ENCODE measurements around the gene ITGA7. TPM values are rescaled to one million over a fixed set of nuclear protein-coding genes. Genes with fewer than 3 reads are reported as not detected.

ITGA7 gene
- total RNA-seq, 1 donor from 2014 or later: 156 TPM

DNA sequence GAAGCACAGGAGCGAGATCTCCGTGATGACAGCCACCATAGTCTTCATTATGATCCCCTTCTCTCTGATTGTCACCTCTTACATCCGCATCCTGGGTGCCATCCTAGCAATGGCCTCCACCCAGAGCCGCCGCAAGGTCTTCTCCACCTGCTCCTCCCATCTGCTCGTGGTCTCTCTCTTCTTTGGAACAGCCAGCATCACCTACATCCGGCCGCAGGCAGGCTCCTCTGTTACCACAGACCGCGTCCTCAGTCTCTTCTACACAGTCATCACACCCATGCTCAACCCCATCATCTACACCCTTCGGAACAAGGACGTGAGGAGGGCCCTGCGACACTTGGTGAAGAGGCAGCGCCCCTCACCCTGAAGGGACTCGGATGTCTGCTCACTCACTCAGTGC, 70.2 kb downstream of the ITGA7 start:
- Mint-ChIP-seq H3K4me3 (ENCODE audit: unreplicated experiment) (no peak overlapping the region), H3K4me1 (ENCODE audit: low read depth, unreplicated experiment) (no peaks in the 10 kb centered on the region), H3K9me3 (ENCODE audit: unreplicated experiment) (peaks cover 10% of the 10 kb centered on the region), H3K27ac (ENCODE audit: unreplicated experiment) (no peak overlapping the region), H3K27me3 (ENCODE audit: unreplicated experiment) (peaks cover 2% of the 10 kb centered on the region), H3K36me3 (ENCODE audit: unreplicated experiment) (peaks cover 8% of the 10 kb centered on the region)
- TF ChIP-seq, protein P1, sequence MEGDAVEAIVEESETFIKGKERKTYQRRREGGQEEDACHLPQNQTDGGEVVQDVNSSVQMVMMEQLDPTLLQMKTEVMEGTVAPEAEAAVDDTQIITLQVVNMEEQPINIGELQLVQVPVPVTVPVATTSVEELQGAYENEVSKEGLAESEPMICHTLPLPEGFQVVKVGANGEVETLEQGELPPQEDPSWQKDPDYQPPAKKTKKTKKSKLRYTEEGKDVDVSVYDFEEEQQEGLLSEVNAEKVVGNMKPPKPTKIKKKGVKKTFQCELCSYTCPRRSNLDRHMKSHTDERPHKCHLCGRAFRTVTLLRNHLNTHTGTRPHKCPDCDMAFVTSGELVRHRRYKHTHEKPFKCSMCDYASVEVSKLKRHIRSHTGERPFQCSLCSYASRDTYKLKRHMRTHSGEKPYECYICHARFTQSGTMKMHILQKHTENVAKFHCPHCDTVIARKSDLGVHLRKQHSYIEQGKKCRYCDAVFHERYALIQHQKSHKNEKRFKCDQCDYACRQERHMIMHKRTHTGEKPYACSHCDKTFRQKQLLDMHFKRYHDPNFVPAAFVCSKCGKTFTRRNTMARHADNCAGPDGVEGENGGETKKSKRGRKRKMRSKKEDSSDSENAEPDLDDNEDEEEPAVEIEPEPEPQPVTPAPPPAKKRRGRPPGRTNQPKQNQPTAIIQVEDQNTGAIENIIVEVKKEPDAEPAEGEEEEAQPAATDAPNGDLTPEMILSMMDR (IDR thresholded peaks at IDR 0.05; ENCODE audit: partially characterized antibody, unreplicated experiment): no peak
- no peak for DNase-seq

DNA sequence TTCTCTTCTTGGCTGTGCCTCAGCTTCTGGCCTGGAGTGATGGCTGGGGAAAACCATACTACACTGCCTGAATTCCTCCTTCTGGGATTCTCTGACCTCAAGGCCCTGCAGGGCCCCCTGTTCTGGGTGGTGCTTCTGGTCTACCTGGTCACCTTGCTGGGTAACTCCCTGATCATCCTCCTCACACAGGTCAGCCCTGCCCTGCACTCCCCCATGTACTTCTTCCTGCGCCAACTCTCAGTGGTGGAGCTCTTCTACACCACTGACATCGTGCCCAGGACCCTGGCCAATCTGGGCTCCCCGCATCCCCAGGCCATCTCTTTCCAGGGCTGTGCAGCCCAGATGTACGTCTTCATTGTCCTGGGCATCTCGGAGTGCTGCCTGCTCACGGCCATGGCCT, 70.9 kb downstream of the ITGA7 start, which contains the start of gene OR10P1:
TSS of gene OR10P1 (plus strand) at position 40 of the 400 bp plus-strand sequence. CDS start at position 40, 0 bp downstream.
- no peaks in the 10 kb centered on the region for H3K4me1 Mint-ChIP-seq (ENCODE audit: low read depth, unreplicated experiment)
- H3K4me3 Mint-ChIP-seq (ENCODE audit: unreplicated experiment): no peak within 1 kb of the TSS
- no peak for DNase-seq
- H3K9me3 Mint-ChIP-seq (ENCODE audit: unreplicated experiment): peaks cover 12% of the 10 kb centered on the region
- H3K27me3 Mint-ChIP-seq (ENCODE audit: unreplicated experiment): peaks cover 3% of the 10 kb centered on the region
- H3K36me3 Mint-ChIP-seq (ENCODE audit: unreplicated experiment): peaks cover 8% of the 10 kb centered on the region
- no peak within 1 kb of the TSS for H3K27ac Mint-ChIP-seq (ENCODE audit: unreplicated experiment)
- TF ChIP-seq, protein P1 (IDR thresholded peaks at IDR 0.05; ENCODE audit: partially characterized antibody, unreplicated experiment): no peak

DNA sequence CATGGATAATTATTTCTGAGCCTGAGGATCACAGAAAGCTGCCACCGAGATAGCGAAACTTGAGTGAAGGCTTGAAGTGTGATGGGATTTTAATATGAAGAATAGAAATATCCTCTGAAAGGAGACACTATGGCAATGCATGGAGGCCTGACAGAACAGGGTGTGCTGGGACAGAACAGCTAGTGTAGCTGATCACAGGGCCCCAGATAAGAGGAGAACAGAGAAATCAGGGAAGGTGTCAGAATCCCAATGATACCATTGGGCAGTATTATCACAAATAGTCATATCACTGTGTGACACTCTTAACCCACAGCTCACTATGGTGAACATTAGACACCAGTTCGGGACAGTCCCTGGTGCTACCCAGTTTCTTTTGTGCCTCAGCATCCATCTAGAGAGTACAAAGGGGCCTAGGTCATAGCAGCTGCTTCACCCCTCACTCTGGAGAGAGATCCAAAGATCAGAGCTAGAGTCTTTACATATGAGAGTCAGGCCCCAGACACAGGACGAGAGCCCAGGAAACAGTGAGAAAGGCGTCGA, 71.5 kb downstream of the ITGA7 start:
- Mint-ChIP-seq H3K27ac (ENCODE audit: unreplicated experiment) (no peak overlapping the region), H3K4me3 (ENCODE audit: unreplicated experiment) (no peak overlapping the region), H3K4me1 (ENCODE audit: low read depth, unreplicated experiment) (no peaks in the 10 kb centered on the region), H3K36me3 (ENCODE audit: unreplicated experiment) (peaks cover 8% of the 10 kb centered on the region), H3K27me3 (ENCODE audit: unreplicated experiment) (peaks cover 3% of the 10 kb centered on the region), H3K9me3 (ENCODE audit: unreplicated experiment) (peaks cover 12% of the 10 kb centered on the region)
- DNase-seq: no peak
- TF ChIP-seq, protein P1 (IDR thresholded peaks at IDR 0.05; ENCODE audit: partially characterized antibody, unreplicated experiment): no peak

Other genes starting within 250 kb of the ITGA7 start
- gene OR6C70, start 237.8 kb downstream of the ITGA7 start, total RNA-seq (ENCODE audit: unreplicated experiment): not detected
- not detected for gene OR6C68, start 215.5 kb downstream of the ITGA7 start, total RNA-seq (ENCODE audit: unreplicated experiment)
- not detected for gene OR6C4, start 158.3 kb downstream of the ITGA7 start, total RNA-seq (ENCODE audit: unreplicated experiment)
- gene OR2AP1, start 135.4 kb downstream of the ITGA7 start, total RNA-seq (ENCODE audit: unreplicated experiment): not detected
- gene OR10P1, start 71.0 kb downstream of the ITGA7 start, total RNA-seq (ENCODE audit: unreplicated experiment): not detected
- gene BLOC1S1, start 8.1 kb upstream of the ITGA7 start, total RNA-seq (ENCODE audit: unreplicated experiment): 71.2 TPM
- 6.6 TPM for gene RDH5, start 12.5 kb upstream of the ITGA7 start, total RNA-seq (ENCODE audit: unreplicated experiment)
- 619 TPM for gene CD63, start 21.1 kb upstream of the ITGA7 start, total RNA-seq (ENCODE audit: unreplicated experiment)
- gene GDF11, start 35.2 kb upstream of the ITGA7 start, total RNA-seq (ENCODE audit: unreplicated experiment): 52.4 TPM
- gene SARNP, start 109.8 kb upstream of the ITGA7 start, total RNA-seq (ENCODE audit: unreplicated experiment): 98.7 TPM
- 47.6 TPM for gene ORMDL2, start 110.1 kb upstream of the ITGA7 start, total RNA-seq (ENCODE audit: unreplicated experiment)
- gene DNAJC14, start 121.7 kb upstream of the ITGA7 start, total RNA-seq (ENCODE audit: unreplicated experiment): 37.6 TPM
- gene MMP19, start 135.0 kb upstream of the ITGA7 start, total RNA-seq (ENCODE audit: unreplicated experiment): not detected
- 55.3 TPM for gene PYM1, start 220.0 kb upstream of the ITGA7 start, total RNA-seq (ENCODE audit: unreplicated experiment)
- 57.5 TPM for gene DGKA, start 223.3 kb upstream of the ITGA7 start, total RNA-seq (ENCODE audit: unreplicated experiment)

Measured in glutamatergic neuron (in vitro differentiated cells).